AG04449 (cell line): ENCODE measurements around the gene SYT7.

Experiments
- CTCF ChIA-PET: fragments of 350-600 bp; formaldehyde crosslinking; extraction: SDS; loops from one replicate; lab custom pipeline; 2021; ENCODE audit warnings: antibody characterized with exemption; lab: Yijun Ruan, JAX
- POLR2A ChIA-PET: fragments of 400-600, 350-600 bp; formaldehyde crosslinking; extraction: SDS; loops from one replicate; lab custom pipeline; 2020; ENCODE audit warnings: antibody characterized with exemption, inconsistent platforms; lab: Yijun Ruan, JAX
- DNase-seq: peaks from one replicate; pipeline ENCODE4 v3.0.0-alpha.2; 2010; ENCODE audit warnings: low read depth, low spot score
- H3K4me3 ChIP-seq: 2 replicates; pipeline ENCODE4 v1.5.1; 2011; ENCODE audit warnings: low read depth, mild to moderate bottlenecking, control low read depth, low read length
- CTCF ChIP-seq: IDR thresholded peaks from one replicate; pipeline ENCODE4 v1.5.1; 2011; ENCODE audit warnings: mild to moderate bottlenecking, moderate library complexity, low read length, control low read depth, inconsistent platforms; ENCODE audit not compliant: insufficient read depth; ENCODE audit errors: missing control alignments

The SYT7 gene

GRCh38 chr11:61513143-61513765 lies 67.6 kb downstream of the SYT7 start:
- ChIA-PET CTCF (interaction anchor here (0.6 to 8.9 kb wide), 7 partner anchors 8 to 126 kb away, joined by 3 to 215 read pairs (median 6); a partner anchor contains a TSS), POLR2A (no interaction called here)

GRCh38 chr11:61512435-61512834 lies 68.4 kb downstream of the SYT7 start:
- no peak overlapping the region for H3K4me3 ChIP-seq
- CTCF ChIA-PET, result interaction anchor here (0.7 to 8.9 kb wide), 7 partner anchors 9 to 126 kb away, joined by 3 to 215 read pairs (median 4); a partner anchor contains a TSS
- POLR2A ChIA-PET, result no interaction called here
- DNase-seq, result no peak
- no peak for TF ChIP-seq CTCF

More at GRCh38 chr11:61513143-61513765, 67.6 kb downstream of the SYT7 start:
- TF ChIP-seq CTCF, result no peak
- no peak overlapping the region for H3K4me3 ChIP-seq
- DNase-seq, result no peak

GRCh38 chr11:61511383-61511782 lies 69.5 kb downstream of the SYT7 start:
- POLR2A ChIA-PET, result no interaction called here
- no peak for DNase-seq
- no peak for TF ChIP-seq CTCF
- no peak overlapping the region for H3K4me3 ChIP-seq
- CTCF ChIA-PET, result interaction anchor here (0.8 to 8.9 kb wide), 7 partner anchors 10 to 127 kb away, joined by 3 to 215 read pairs (median 4); a partner anchor contains a TSS

- no peak for TF ChIP-seq CTCF
- ChIA-PET POLR2A (no interaction called here), CTCF (interaction anchor here (1.0 to 8.9 kb wide), 6 partner anchors 8 to 127 kb away, joined by 3 to 215 read pairs (median 42); a partner anchor contains a TSS)
- no peak for DNase-seq
- no peak overlapping the region for H3K4me3 ChIP-seq
These were observed 69.9 kb downstream of the SYT7 start for GRCh38 chr11:61510974-61511373.

- ChIA-PET CTCF (interaction anchor here (0.8 to 8.4 kb wide), 11 partner anchors 9 to 95 kb away, joined by 3 to 107 read pairs (median 3); a partner anchor contains a TSS), POLR2A (no interaction called here)
- no peak for TF ChIP-seq CTCF
- DNase-seq, result no peak
- no peak overlapping the region for H3K4me3 ChIP-seq
These were observed 70.5 kb downstream of the SYT7 start for GRCh38 chr11:61510166-61510919.
